ENCODE results near the gene RIN1.
"Not testable (repeated sequence)": the region's sequence is repeated elsewhere in the genome, so short reads cannot be mapped to it uniquely, and the experiment has no call there.

Gene RIN1

GRCh38 chr11:66321606-66322005 is 14.6 kb downstream of the RIN1 start:
- no peak for DNase-seq (ENCODE audit: low read depth in 2 of 2, low spot score in 1 of 2)

DNA sequence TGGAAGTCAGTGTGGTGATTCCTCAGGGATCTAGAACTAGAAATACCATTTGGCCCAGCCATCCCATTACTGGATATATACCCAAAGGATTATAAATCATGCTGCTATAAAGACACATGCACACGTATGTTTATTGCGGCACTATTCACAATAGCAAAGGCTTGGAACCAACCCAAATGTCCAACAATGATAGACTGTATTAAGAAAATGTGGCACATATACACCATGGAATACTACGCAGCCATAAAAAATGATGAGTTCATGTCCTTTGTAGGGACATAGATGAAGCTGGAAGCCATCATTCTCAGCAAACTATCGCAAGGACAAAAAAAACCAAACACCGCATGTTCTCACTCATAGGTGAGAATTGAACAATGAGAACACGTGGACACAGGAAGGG is 15.5 kb downstream of the RIN1 start:
- DNase-seq (ENCODE audit: low read depth in 2 of 2, low spot score in 1 of 2) = not testable (repeated sequence)

DNA sequence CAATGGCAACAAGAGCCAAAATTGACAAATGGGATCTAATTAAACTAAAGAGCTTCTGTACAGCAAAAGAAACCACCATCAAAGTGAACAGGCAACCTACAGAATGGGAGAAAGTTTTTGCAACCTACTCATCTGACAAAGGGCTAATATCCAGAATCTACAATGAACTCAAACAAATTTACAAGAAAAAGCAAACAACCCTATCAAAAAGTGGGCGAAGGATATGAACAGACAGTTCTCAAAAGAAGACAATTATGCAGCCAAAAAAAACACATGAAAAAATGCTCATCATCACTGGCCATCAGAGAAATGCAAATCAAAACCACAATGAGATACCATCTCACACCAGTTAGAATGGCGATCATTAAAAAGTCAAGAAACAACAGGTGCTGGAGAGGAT is 15.9 kb downstream of the RIN1 start:
- DNase-seq (ENCODE audit: low read depth in 2 of 2, low spot score in 1 of 2) = not testable (repeated sequence)

GRCh38 chr11:66318600-66318970 is 17.6 kb downstream of the RIN1 start:
- no peak for DNase-seq (ENCODE audit: low read depth in 2 of 2, low spot score in 1 of 2)

DNA sequence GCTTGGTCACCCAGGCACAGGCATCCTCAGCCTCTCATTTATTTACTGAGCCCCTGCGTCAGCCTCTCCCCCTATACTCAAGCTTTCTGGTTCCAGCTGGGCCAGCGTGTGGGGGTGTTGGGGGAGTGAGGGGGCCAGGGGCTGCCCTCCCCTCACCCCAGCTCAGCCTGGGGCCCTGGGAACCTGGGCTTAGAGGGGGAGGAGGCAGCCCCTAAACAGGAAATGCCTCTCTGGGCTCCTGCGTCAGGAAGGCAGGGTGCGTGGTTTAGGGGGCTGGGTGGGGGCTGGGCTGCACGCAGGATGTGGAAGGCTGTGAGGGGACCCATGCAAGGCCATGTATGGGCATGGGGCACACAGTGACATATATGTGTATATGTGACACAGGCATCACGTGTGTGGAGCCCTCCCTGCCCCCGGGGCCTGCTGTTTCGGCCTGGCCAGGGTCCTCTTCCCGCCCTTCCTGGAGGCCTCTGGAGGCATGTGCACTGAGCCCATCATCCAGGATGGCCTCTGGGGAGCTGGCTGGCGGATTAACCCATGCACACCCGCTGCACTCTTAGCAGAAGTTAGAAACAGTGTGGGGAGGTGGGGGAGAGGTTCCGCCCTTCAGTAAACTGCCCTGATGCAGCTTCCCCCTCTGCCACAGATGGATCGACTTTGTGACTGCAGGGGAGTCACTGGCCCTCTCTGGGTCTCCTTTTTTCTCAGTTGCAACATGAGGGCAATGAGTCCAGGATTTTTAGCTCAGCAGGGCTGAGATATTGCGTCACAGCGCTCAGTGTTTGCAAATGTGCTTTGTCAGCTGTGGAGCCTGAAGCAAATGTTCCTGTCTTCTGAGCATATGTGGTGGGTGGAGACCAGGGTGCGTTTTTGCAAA is 18.3 kb downstream of the RIN1 start:
- peak in 1 of 2 donors; percentile 39 for DNase-seq (ENCODE audit: low read depth in 2 of 2, low spot score in 1 of 2)

DNA sequence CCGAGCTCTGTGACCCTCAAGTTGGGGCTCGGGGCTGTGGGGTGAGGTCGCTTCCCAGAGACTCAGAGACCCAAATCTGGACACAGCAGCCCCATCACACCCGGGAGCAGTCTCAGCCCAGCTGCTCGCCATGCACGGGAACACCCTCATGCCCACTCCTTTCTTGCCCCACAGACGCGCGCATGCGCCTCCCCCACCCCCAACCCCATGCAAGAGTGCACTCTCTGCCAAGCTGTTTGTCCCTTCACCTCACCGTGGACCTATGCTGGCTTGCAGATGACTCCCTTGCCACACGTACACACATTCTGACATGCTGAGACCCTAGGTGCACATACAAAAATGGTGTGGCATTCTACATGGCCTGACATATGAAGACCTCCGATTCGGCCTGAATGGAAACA is 18.9 kb downstream of the RIN1 start:
- DNase-seq (ENCODE audit: low read depth in 2 of 2, low spot score in 1 of 2) = no peak

DNA sequence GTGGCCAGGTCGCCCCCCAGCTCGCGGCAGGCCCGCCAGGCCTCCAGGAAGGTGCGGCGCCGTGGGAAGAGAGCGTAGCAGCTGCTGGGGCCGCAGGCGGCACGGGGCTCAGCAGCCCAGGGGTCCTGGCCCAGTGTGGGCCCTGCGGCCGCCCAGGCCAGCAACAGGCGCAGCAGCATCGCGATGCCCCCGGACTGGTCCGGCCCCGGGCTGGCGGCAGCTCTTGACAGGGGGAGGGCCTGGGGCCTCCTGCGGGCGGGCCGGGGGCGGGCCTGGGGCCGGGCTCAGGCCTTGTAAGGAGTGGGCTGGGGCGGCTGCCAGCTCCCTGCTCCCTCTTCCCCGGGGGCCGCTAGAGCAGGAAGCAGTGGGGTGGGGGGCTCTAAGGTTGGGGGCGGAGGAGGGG is 19.4 kb downstream of the RIN1 start, which contains the start of gene CD248:
TSS of gene CD248 (minus strand) at position 196 of the 403 bp plus-strand sequence. CDS start at position 179, 17 bp downstream.
- DNase-seq (ENCODE audit: low read depth in 2 of 2, low spot score in 1 of 2) = no peak

DNA sequence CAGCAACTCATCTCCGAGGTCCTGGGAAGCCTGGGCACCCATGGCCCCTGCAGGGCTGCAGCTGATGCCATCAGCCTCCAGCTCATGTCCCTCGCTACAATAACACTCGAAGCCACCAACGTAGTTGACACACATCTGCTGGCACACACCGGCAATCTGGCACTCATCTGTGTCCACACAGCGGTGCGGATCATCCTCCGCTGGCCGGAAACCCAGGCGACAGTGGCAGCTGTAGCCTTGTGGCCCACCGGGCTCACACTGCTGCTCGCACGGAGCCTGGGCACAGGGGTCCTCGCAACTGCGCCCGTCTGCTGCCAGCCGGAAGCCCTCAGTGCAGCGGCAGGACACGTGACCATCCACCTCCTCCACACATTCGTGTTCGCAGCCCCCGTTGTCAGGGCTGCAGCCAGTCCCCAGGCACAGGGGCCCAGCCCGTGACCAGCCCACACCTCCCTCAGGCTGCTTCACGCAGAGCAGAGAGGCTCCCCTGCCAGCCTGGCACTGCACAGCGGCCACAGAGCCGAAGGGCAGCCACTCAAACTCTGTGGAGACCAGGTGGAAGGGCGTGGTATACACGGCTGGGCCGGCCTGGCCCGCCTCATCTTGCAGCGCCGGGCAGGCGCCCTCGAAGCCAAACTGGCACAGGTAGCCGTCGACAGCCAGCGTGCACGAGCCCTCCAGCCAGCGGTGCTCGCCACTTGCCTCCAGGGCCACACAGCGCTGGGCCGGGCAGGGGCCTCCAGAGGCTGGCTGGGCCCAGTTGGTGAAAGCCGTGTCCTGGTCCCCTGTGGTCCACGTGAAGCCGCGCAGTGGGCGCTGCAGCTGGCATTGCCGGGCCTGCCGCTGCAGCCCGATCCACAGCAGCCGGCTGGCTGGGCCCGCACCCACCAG is 20.1 kb downstream of the RIN1 start:
- no peak for DNase-seq (ENCODE audit: low read depth in 2 of 2, low spot score in 1 of 2)

DNA sequence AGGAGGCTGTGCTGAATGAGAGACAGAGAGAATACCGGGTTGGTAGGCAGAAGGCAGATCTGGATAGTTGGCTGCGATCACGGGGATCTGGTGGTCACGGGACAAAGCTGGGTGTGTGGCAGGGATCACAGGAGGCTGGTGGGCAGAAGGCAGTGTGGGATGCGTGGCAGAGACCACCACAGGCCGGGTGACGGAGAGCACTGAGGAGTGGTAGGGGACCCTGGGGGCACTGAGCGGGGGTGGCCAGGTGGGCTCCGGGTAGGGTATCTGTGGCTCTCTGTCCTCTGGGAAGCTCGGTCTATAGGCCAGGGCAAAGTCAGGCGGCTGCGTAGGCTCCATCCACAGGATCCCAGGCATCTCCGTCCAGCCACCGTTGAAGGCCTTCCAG is 20.7 kb downstream of the RIN1 start:
- DNase-seq (ENCODE audit: low read depth in 2 of 2, low spot score in 1 of 2) = no peak

DNA sequence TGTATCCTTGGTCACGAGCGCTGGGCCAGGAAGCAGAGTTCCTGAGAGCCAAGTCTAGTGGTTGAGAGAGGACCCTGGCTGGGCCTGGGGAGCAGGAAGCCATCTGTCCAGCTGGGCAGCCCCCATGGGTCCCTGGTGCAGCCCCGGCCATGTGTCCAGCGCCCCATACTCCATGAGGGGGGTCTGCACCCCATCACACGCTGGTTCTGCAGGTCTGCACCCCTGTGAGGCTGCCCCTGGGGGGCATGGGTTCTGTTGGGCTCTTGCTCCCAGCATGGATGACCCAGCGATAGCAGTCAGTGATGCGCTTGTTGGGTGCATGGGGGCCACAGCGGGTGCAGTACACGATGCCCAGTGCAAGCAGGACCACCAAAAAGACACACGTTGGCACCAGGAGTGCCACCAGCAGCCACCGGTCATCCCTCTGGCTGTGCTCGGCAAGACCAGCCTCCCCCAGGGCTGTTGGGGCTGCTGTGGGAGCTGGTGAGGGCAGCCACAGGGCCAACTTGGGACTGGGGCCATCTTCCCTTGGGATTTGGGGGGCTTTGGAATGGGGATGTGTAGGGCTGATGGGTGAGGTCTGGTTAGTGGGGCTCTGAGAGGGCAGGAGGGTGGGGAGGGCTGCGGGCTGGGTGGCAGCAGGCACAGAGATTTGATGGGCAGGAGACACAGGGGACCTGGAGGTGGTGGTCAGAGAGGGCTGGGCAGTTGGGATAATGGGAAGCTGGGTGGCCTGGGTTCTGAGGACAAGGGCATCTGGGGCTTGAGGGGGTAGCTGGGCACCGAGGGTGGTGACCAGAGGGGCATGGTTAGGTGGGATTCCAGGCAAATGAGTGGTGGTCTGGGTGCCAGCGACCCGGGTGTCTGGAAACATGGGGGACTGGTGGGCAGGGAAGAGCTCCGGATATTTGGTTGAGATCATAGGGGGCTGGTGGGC is 21.4 kb downstream of the RIN1 start:
- DNase-seq (ENCODE audit: low read depth in 2 of 2, low spot score in 1 of 2) = no peak

DNA sequence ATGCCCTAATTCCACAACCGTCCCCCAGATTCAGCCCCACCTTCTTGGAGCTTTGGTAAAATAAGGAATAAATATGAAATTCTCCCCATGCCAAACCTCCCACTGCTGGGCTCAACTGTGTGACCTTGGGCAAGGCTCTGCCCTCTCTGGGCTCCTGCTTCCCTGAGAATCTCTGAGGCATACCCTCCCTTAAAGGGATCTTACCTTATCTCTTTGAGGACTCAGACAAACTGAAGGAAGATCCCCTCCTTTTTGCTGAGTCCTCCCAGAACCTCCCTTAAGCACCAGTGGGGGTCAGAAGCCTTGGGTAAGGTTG is 22.1 kb downstream of the RIN1 start:
- no peak for DNase-seq (ENCODE audit: low read depth in 2 of 2, low spot score in 1 of 2)

DNA sequence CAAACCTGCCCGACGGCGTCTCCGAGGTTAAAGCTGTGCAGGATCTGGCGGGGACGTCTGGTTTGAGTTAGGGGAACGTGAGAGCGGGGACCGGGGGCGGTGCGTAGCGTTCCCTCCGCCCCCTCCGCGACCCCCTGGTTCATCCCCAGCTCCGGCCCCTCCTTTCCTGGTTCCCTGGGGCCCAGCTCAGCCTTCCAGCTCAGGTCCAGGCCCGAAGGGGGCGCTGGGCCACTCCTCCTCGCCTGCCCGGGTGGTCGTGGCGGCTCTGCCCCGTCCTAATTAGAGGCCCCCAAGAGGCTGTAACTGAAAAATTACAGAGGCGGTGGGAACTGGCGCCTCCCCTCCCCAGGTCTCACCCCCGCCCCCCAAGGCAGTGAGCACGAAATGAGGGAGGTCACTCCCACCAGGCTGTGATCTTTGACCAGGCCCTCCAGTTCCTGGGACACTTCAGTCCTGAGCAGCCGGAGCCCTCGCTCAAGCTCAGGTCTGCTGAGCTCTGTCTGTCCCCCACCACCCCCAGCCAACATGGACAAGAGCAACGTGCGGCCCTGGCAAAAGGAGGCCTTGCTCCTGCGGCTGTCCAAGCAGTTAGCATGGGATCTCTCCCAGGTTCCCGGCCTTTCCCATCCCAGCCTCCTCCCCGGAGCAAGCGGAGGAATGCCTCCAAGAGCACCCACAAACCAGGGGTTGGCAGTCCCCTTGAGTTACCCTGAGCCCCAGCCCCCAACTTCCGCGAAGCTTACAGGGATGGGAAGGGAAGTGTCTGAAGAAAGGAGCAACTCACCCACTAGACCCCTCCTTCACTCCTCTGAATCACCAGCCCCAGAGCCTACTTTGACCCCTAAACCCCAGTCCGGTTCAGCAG is 22.7 kb downstream of the RIN1 start:
- DNase-seq (ENCODE audit: low read depth in 2 of 2, low spot score in 1 of 2) = no peak

- DNase-seq (ENCODE audit: low read depth in 2 of 2, low spot score in 1 of 2) = peak; percentile 93 to 97
Observed at GRCh38 chr11:66312549-66313320, 23.5 kb downstream of the RIN1 start.

DNA sequence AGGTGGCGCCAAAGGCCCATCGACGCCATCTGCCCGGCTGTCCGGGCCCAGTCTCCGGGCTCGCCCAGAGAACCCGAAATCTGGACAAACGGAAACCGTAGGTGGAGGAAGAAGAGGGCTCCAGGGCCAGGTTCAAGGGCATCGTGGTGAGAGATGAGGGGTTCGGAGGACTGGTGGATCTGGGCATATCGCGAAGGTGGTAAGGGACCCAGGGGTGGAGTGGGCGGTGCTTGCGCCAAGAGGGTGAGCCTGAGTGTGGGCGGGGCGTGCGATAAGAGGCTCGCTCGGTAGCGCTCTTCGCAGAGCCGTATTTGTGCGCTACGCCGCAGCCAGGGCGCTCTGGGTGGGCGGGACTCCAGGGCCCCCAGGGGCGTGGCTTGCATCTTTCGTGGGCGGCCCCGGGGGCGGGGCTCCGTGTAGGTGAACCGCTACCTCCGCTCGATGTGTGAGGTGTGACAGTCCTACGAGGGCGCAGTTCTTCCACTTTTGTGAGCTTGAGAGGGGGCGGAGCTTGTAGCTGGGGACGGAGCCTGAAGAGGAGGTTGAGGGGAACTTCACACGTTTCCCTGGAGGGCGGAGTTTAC is 24.2 kb downstream of the RIN1 start:
- peak; percentile 97 to 98 for DNase-seq (ENCODE audit: low read depth in 2 of 2, low spot score in 1 of 2)

DNA sequence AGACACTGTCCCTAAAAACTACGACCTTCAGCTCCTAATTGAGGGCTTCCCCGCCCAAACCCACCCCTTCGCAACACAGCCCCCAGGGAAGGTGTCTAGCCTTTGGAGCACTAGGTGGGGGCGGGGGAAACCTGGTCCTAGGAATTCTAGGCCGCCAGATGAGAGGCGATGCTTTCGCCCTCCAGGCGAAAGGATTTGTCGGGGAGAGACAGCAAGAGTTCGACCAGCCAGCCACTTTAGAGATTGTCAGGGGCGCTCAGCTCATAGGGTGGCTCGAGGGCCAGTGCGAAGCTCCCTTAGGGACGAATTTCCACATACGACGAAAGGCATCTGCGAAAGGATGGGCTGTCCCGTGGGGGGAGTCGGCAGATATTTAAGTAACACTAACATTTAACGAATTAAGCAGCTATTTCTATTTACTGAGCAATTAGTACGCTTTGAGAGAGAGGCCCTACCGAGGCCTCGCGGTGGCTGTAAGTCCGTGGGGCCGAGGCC is 24.7 kb downstream of the RIN1 start:
- no peak for DNase-seq (ENCODE audit: low read depth in 2 of 2, low spot score in 1 of 2)

- not testable (repeated sequence) for DNase-seq (ENCODE audit: low read depth in 2 of 2, low spot score in 1 of 2)
Observed at GRCh38 chr11:66310803-66311440, 25.3 kb downstream of the RIN1 start.

GRCh38 chr11:66310324-66310723 is 25.9 kb downstream of the RIN1 start:
- DNase-seq (ENCODE audit: low read depth in 2 of 2, low spot score in 1 of 2) = no peak

- DNase-seq (ENCODE audit: low read depth in 2 of 2, low spot score in 1 of 2) = no peak
Observed at GRCh38 chr11:66309475-66309874, 26.8 kb downstream of the RIN1 start.
